Psoas muscle (tissue), 8 donors: ENCODE data around the gene TDRD5. TPM values are rescaled to one million over a fixed set of nuclear protein-coding genes. Genes with fewer than 3 reads are reported as not detected.

Source experiments
- ATAC-seq, 4 donors: fragments of 200-7000 bp; cut with Tn5 transposase; one replicate each; pipeline ENCODE4 v1.9.1; 2020; ENCODE audit warnings: moderate library complexity in 3 of 4, mild to moderate bottlenecking in 2 of 4
- DNase-seq, 2 donors: peaks; one replicate each; pipeline ENCODE4 v3.0.0-alpha.2; 2020
- H3K27ac ChIP-seq: fragments of 200-600 bp; one replicate; pipeline ENCODE4 v1.8.0; 2022
- H3K27me3 ChIP-seq, 3 donors: fragments of 200-600 bp in 1 of 3; one replicate each; pipeline versions ENCODE4 v1.6.1 to v1.8.0; 2013 to 2022; ENCODE audit warnings: low read length in 2 of 3, mild to moderate bottlenecking in 2 of 3, moderate library complexity in 1 of 3; ENCODE audit not compliant: insufficient read depth in 3 of 3
- H3K36me3 ChIP-seq, 2 donors: fragments of 200-600 bp in 1 of 2; one replicate each; pipeline versions ENCODE4 v1.6.1 to v1.8.0; 2013 to 2022; ENCODE audit warnings: low read depth in 1 of 2, mild to moderate bottlenecking in 1 of 2, moderate library complexity in 1 of 2; ENCODE audit not compliant: insufficient read depth in 1 of 2
- H3K4me1 ChIP-seq: fragments of 200-600 bp; one replicate; pipeline ENCODE4 v1.8.0; 2022
- H3K4me3 ChIP-seq: fragments of 200-600 bp; one replicate; pipeline ENCODE4 v1.8.0; 2022; ENCODE audit warnings: mild to moderate bottlenecking
- H3K9me3 ChIP-seq: fragments of 200-600 bp; one replicate; pipeline ENCODE4 v1.8.0; 2022
- WGBS, 3 donors: extraction: QIAGEN DNeasy Blood & Tissue Kit; methylation state at CpG; one replicate each; pipeline versions ENCODE4 v1.1.6 to v1.1.7; 2013; 5-methylcytosine and 5-hydroxymethylcytosine counted together
- intact Hi-C, 2 donors: fragments of 100-400 bp; cut with DNase I; formaldehyde crosslinking; loops; one replicate each; pipeline versions ENCODE4 v1.11.0 to v1.14.2; 2022
- polyA plus RNA-seq, 3 donors: library from polyadenylated mRNA; stranded (reverse); fragments of 200-250 nt; gene quantifications; one replicate each; pipeline ENCODE4 v1.2.3, GENCODE V29; 2013
- total RNA-seq, 4 donors: library from RNA; stranded (reverse); fragmentation: NEBNext Ultra II Directional in 2 of 4; extraction: Animal tissue kit (Norgen Biotek cat#: 25700) in 2 of 4; gene quantifications; one replicate each; pipeline versions ENCODE4 v1.2.1 to v1.2.4, GENCODE V29; 2021 to 2023
- TF ChIP-seq, protein P1 (sequence below): fragments of 200-600 bp; IDR thresholded peaks from one replicate; pipeline ENCODE4 v1.8.0; 2022; ENCODE audit warnings: antibody characterized with exemption
- donor health status: healthy with polysubstance abuse.
- donor health status: DM: no; HTN: no; CAD: no; lungs with moderate emphysema.
- donor health status: Bipolar disorder and iron deficiency.
- donor health status: healthy.
- donor health status: DM: yes; HTN: yes; CAD: no.
- donor health status: DM: no; HTN: no; CAD: no.
- donor health status: DM: no; HTN: no; CAD: no.
- donor health status: DM: yes; HTN: yes; CAD: no.

The TDRD5 gene
- total and polyA plus RNA-seq, 7 donors: 0.03 TPM; not detected in 6

GRCh38 chr1:179707406-179707805, 115.8 kb downstream of the TDRD5 start:
- Histone ChIP-seq H3K27me3 (no peaks in the 10 kb centered on the region), H3K36me3 (no peaks in the 10 kb centered on the region), H3K27ac (no peak overlapping the region), H3K4me1 (no peaks in the 10 kb centered on the region), H3K4me3 (no peak overlapping the region), H3K9me3 (no peaks in the 10 kb centered on the region)
- WGBS, 3 donors: 61 to 63% (median 62%) methylated on average over 2 of the region's 2 CpGs
- intact Hi-C loops: loop anchor here (2.0 to 10.0 kb wide), 2 partner anchors 101 to 467 kb away; no protein-coding TSS in a partner anchor
- ATAC-seq (no peak), DNase-seq (no peak)
- TF ChIP-seq, protein P1, sequence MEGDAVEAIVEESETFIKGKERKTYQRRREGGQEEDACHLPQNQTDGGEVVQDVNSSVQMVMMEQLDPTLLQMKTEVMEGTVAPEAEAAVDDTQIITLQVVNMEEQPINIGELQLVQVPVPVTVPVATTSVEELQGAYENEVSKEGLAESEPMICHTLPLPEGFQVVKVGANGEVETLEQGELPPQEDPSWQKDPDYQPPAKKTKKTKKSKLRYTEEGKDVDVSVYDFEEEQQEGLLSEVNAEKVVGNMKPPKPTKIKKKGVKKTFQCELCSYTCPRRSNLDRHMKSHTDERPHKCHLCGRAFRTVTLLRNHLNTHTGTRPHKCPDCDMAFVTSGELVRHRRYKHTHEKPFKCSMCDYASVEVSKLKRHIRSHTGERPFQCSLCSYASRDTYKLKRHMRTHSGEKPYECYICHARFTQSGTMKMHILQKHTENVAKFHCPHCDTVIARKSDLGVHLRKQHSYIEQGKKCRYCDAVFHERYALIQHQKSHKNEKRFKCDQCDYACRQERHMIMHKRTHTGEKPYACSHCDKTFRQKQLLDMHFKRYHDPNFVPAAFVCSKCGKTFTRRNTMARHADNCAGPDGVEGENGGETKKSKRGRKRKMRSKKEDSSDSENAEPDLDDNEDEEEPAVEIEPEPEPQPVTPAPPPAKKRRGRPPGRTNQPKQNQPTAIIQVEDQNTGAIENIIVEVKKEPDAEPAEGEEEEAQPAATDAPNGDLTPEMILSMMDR: no peak

DNA sequence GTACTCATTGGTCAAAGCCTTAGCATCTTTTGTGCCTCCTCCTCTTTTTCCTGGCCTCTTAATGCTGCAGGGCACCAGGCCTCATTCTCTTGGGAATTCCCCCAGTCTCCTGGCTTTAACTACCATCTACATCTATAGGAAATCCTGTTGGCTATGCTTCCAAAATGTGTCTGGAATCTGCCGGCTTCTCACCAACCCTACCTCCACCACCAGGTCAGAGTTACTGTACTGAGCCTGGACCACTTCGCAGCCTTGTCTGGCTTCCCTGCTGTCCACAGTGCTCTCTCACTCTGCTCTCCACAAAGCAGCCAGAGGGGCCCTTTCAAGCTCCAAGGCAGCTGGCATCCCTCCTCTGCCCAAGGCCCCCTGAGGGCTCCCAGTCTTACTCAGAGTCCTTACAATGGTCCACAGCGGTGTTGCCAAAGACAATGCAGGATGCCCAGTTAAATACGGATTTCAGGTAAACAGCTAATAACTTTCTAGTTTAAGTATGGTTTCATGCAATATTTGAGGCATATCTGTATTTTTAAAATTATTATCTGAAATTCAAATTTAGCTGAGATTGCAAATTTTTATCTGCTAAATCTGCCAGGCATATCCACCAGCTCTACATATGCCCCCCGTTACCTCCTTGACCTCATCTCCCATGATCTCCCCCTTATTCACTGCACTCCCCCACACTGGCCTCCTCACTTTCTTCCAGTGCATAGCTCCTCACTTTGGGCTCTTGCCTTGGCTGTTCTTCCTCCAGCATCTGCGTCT, 117.0 kb downstream of the TDRD5 start:
- WGBS, 3 donors: 74 to 81% (median 75%) methylated on average over 6 of the region's 6 CpGs
- Histone ChIP-seq H3K4me3 (no peak overlapping the region), H3K4me1 (no peaks in the 10 kb centered on the region), H3K27ac (no peak overlapping the region), H3K36me3 (no peaks in the 10 kb centered on the region), H3K27me3 (no peaks in the 10 kb centered on the region), H3K9me3 (peaks cover 3% of the 10 kb centered on the region)
- DNase-seq (no peak), ATAC-seq (no peak)
- intact Hi-C loops: loop anchor here in 1 of 2 donors (10.0 kb wide), 1 partner anchor 466 kb away; no protein-coding TSS in a partner anchor
- TF ChIP-seq, protein P1: no peak

GRCh38 chr1:179709841-179710329, 118.3 kb downstream of the TDRD5 start:
- WGBS, 3 donors: 28 to 31% (median 28%) methylated on average over 5 of the region's 5 CpGs
- H3K4me1 ChIP-seq: no peaks in the 10 kb centered on the region
- H3K36me3 ChIP-seq: no peaks in the 10 kb centered on the region
- no peak overlapping the region for H3K27ac ChIP-seq
- peaks cover 13% of the 10 kb centered on the region for H3K9me3 ChIP-seq
- peak in 1 of 2 donors; percentile 51 for DNase-seq
- H3K27me3 ChIP-seq: no peaks in the 10 kb centered on the region
- TF ChIP-seq, protein P1: no peak
- intact Hi-C loops: loop anchor here in 1 of 2 donors (10.0 kb wide), 1 partner anchor 465 kb away; no protein-coding TSS in a partner anchor
- H3K4me3 ChIP-seq: no peak overlapping the region
- ATAC-seq: peak in 3 of 4 donors; percentile 25 to 74 (median 36)

GRCh38 chr1:179714159-179714558, 122.5 kb downstream of the TDRD5 start:
- WGBS, 3 donors: 91 to 97% (median 91%) methylated on average over 1 of the region's 1 CpG
- intact Hi-C loops: no loop called here
- ATAC-seq: no peak
- Histone ChIP-seq H3K36me3 (no peaks in the 10 kb centered on the region), H3K27ac (no peak overlapping the region), H3K9me3 (peaks cover 40% of the 10 kb centered on the region), H3K4me3 (no peak overlapping the region), H3K4me1 (no peaks in the 10 kb centered on the region), H3K27me3 (no peaks in the 10 kb centered on the region)
- no peak for DNase-seq
- TF ChIP-seq, protein P1: no peak
